Panc1 (cell line): Measurements from ENCODE around the gene ZMYM4. TPM values are rescaled to one million over a fixed set of nuclear protein-coding genes. Genes with fewer than 3 reads are reported as not detected.

Experiments used
- ATAC-seq: fragments of 200-7000 bp; cut with Tn5 transposase; 2 replicates; pipeline ENCODE4 v1.9.1; 2020; ENCODE audit warnings: mild to moderate bottlenecking, moderate library complexity
- BruUV-seq: library from RNA; stranded (reverse); fragments of 400-500 nt; replicated peaks from 2 replicates; lab custom pipeline; 2021; lab: Mats Ljungman, UMichigan
- CTCF ChIA-PET: fragments of 300-600 bp; sonication (Branson Sonifier 250); formaldehyde crosslinking; loops from one replicate; lab custom pipeline; 2022; ENCODE audit warnings: antibody characterized with exemption; lab: Charles Lee
- POLR2A ChIA-PET: fragments of 300-600 bp; sonication (Branson Sonifier 250); formaldehyde crosslinking; loops from one replicate; lab custom pipeline; 2022; ENCODE audit warnings: antibody characterized with exemption; lab: Charles Lee
- DNase-seq: peaks from one replicate; pipeline ENCODE4 v3.0.0-alpha.2; 2010; ENCODE audit warnings: low read depth, low spot score
- H3K27ac ChIP-seq: 2 replicates; pipeline ENCODE4 v1.5.1; 2011; ENCODE audit warnings: mild to moderate bottlenecking, low read length, inconsistent platforms
- H3K27me3 ChIP-seq: fragments of 200-500 bp; sonication (Bioruptor generic); 2 replicates; pipeline ENCODE4 v1.6.0; 2014; ENCODE audit warnings: low read length, inconsistent platforms; ENCODE audit not compliant: control insufficient read depth, insufficient read depth
- H3K36me3 ChIP-seq: fragments of 200-500 bp; sonication (Bioruptor generic); 2 replicates; pipeline ENCODE4 v1.5.1; 2014; ENCODE audit warnings: inconsistent platforms, mild to moderate bottlenecking, low read length, moderate library complexity; ENCODE audit not compliant: control insufficient read depth, insufficient read depth
- H3K4me1 ChIP-seq: 2 replicates; pipeline ENCODE4 v1.5.1; 2011; ENCODE audit warnings: inconsistent platforms, mild to moderate bottlenecking, low read length, moderate library complexity; ENCODE audit not compliant: control insufficient read depth, insufficient read depth
- H3K4me3 ChIP-seq, 2 experiments: 2 replicates each; pipeline ENCODE4 v1.5.1; 2011 to 2012; ENCODE audit warnings: low read depth in 2 of 2, low read length in 2 of 2, mild to moderate bottlenecking in 2 of 2, inconsistent platforms in 1 of 2, moderate library complexity in 1 of 2
- H3K9me3 ChIP-seq: fragments of 200-500 bp; sonication (Bioruptor generic); 2 replicates; pipeline ENCODE4 v1.5.1; 2014; ENCODE audit warnings: low read depth, mild to moderate bottlenecking, inconsistent platforms, low read length, moderate library complexity; ENCODE audit not compliant: control insufficient read depth, insufficient read depth
- CTCF ChIP-seq: fragments of 450-650 bp; IDR thresholded peaks from 2 replicates; pipeline ENCODE4 v1.5.1; 2017; ENCODE audit warnings: mild to moderate bottlenecking
- POLR2AphosphoS5 ChIP-seq: IDR thresholded peaks from 2 replicates; pipeline ENCODE4 v1.6.1; 2012; ENCODE audit warnings: mild to moderate bottlenecking, low read depth, low read length, moderate library complexity
- REST ChIP-seq, 2 experiments: IDR thresholded peaks; 2 replicates each; pipeline ENCODE4 v1.6.1; 2011 to 2012; ENCODE audit warnings: low read depth in 2 of 2, control low read depth in 1 of 2, low read length in 1 of 2, mild to moderate bottlenecking in 1 of 2, moderate library complexity in 1 of 2; ENCODE audit not compliant: insufficient read depth in 1 of 2
- SIN3A ChIP-seq: IDR thresholded peaks from 2 replicates; pipeline ENCODE4 v1.6.1; 2012; ENCODE audit warnings: low read depth, mild to moderate bottlenecking, low read length, moderate library complexity, borderline replicate concordance; ENCODE audit not compliant: insufficient read depth
- TCF7L2 ChIP-seq: IDR thresholded peaks from 2 replicates; pipeline ENCODE4 v1.6.1; 2011; ENCODE audit warnings: mild to moderate bottlenecking, low read depth, low read length, inconsistent platforms
- in situ Hi-C: cut with HindIII; loops from 2 replicates; pipeline ENCODE4 v1.10.0; 2016; ENCODE audit warnings: low sequenced_read_pairs, low pct_unique_long_range_greater_than_20kb
- intact Hi-C: fragments of 100-400 bp; cut with micrococcal nuclease; formaldehyde crosslinking; loops from one replicate; pipeline ENCODE4 v1.10.0; 2022; ENCODE audit not compliant: unreplicated experiment
- total RNA-seq: library from RNA; stranded (reverse); gene quantifications from one replicate; pipeline ENCODE4 v1.2.1, GENCODE V29; 2021; ENCODE audit not compliant: unreplicated experiment

ZMYM4 gene
- total RNA-seq, 1 experiment from 2014 or later = 82.2 TPM

GRCh38 chr1:35226546-35226945, 42.0 kb upstream of the ZMYM4 start:
- ChIA-PET CTCF (no interaction called here), POLR2A (interaction anchor here (0.6 kb wide), 2 partner anchors 253 to 287 kb away, joined by 3 to 9 read pairs; no protein-coding TSS in a partner anchor)
- no peak overlapping the region for H3K4me3 ChIP-seq
- ATAC-seq (no peak), DNase-seq (no peak)
- intact Hi-C loops (no loop called here), in situ Hi-C loops (no loop called here)
- H3K27me3 ChIP-seq = no peaks in the 10 kb centered on the region
- TF ChIP-seq SIN3A (no peak), TCF7L2 (no peak), POLR2AphosphoS5 (no peak), REST (IDR thresholded peaks at IDR 0.05; ENCODE audit: insufficient read depth in 1 of 2, low read depth in 2 of 2, low read length in 1 of 2) (no peak), CTCF (no peak)
- no peaks in the 10 kb centered on the region for H3K36me3 ChIP-seq
- no TSS peak for BruUV-seq
- H3K9me3 ChIP-seq = no peaks in the 10 kb centered on the region
- H3K27ac ChIP-seq = no peak overlapping the region
- H3K4me1 ChIP-seq = no peaks in the 10 kb centered on the region

GRCh38 chr1:35229587-35230360, 38.7 kb upstream of the ZMYM4 start:
- in situ Hi-C loops (no loop called here), intact Hi-C loops (no loop called here)
- Histone ChIP-seq H3K4me3 (no peak overlapping the region), H3K27ac (no peak overlapping the region), H3K36me3 (no peaks in the 10 kb centered on the region), H3K4me1 (no peaks in the 10 kb centered on the region), H3K27me3 (no peaks in the 10 kb centered on the region), H3K9me3 (no peaks in the 10 kb centered on the region)
- TF ChIP-seq CTCF (no peak), POLR2AphosphoS5 (no peak), TCF7L2 (no peak), REST (IDR thresholded peaks at IDR 0.05; ENCODE audit: insufficient read depth in 1 of 2, low read depth in 2 of 2, low read length in 1 of 2) (no peak), SIN3A (no peak)
- ChIA-PET CTCF (no interaction called here), POLR2A (no interaction called here)
- ATAC-seq (no peak), DNase-seq (no peak)
- no TSS peak for BruUV-seq
